ENCODE measurements around the gene CACNB4.

Gene CACNB4

GRCh38 chr2:151817929-151818328 lies 280.9 kb downstream of the CACNB4 start:
- no peak for DNase-seq (ENCODE audit: low read depth)
- TF ChIP-seq MAX (IDR thresholded peaks at IDR 0.05; ENCODE audit: low read depth, low read length) (no peak), POLR2A (IDR thresholded peaks at IDR 0.05; ENCODE audit: extremely low read depth, insufficient read length) (no peak), MYC (IDR thresholded peaks at IDR 0.05; ENCODE audit: low read depth, low read length) (no peak), CTCF (IDR thresholded peaks at IDR 0.05; ENCODE audit: low read depth, low read length) (no peak)
- no peak overlapping the region for H3K4me3 ChIP-seq (ENCODE audit: low read depth, low read length)

- no peak for DNase-seq (ENCODE audit: low read depth)
- no peak overlapping the region for H3K4me3 ChIP-seq (ENCODE audit: low read depth, low read length)
- no peak for TF ChIP-seq MYC (IDR thresholded peaks at IDR 0.05; ENCODE audit: low read depth, low read length)
- TF ChIP-seq MAX (IDR thresholded peaks at IDR 0.05; ENCODE audit: low read depth, low read length) = no peak
- TF ChIP-seq POLR2A (IDR thresholded peaks at IDR 0.05; ENCODE audit: extremely low read depth, insufficient read length) = no peak
- no peak for TF ChIP-seq CTCF (IDR thresholded peaks at IDR 0.05; ENCODE audit: low read depth, low read length)
Measured at GRCh38 chr2:151816843-151817242, 282.0 kb downstream of the CACNB4 start.

- no peak for DNase-seq (ENCODE audit: low read depth)
- no peak for TF ChIP-seq POLR2A (IDR thresholded peaks at IDR 0.05; ENCODE audit: extremely low read depth, insufficient read length)
- no peak for TF ChIP-seq MYC (IDR thresholded peaks at IDR 0.05; ENCODE audit: low read depth, low read length)
- no peak for TF ChIP-seq MAX (IDR thresholded peaks at IDR 0.05; ENCODE audit: low read depth, low read length)
- no peak for TF ChIP-seq CTCF (IDR thresholded peaks at IDR 0.05; ENCODE audit: low read depth, low read length)
- no peak overlapping the region for H3K4me3 ChIP-seq (ENCODE audit: low read depth, low read length)
Measured at GRCh38 chr2:151815821-151816489, 282.9 kb downstream of the CACNB4 start.

- TF ChIP-seq MAX (IDR thresholded peaks at IDR 0.05; ENCODE audit: low read depth, low read length) = no peak
- no peak for TF ChIP-seq MYC (IDR thresholded peaks at IDR 0.05; ENCODE audit: low read depth, low read length)
- no peak for TF ChIP-seq CTCF (IDR thresholded peaks at IDR 0.05; ENCODE audit: low read depth, low read length)
- no peak for TF ChIP-seq POLR2A (IDR thresholded peaks at IDR 0.05; ENCODE audit: extremely low read depth, insufficient read length)
Measured at GRCh38 chr2:151810489-151810888, 288.4 kb downstream of the CACNB4 start.

GRCh38 chr2:151809073-151809383 lies 289.8 kb downstream of the CACNB4 start:
- DNase-seq (ENCODE audit: low read depth) = no peak
- no peak overlapping the region for H3K4me3 ChIP-seq (ENCODE audit: low read depth, low read length)
- TF ChIP-seq POLR2A (IDR thresholded peaks at IDR 0.05; ENCODE audit: extremely low read depth, insufficient read length) (no peak), MAX (IDR thresholded peaks at IDR 0.05; ENCODE audit: low read depth, low read length) (no peak), MYC (IDR thresholded peaks at IDR 0.05; ENCODE audit: low read depth, low read length) (no peak), CTCF (IDR thresholded peaks at IDR 0.05; ENCODE audit: low read depth, low read length) (no peak)

More at GRCh38 chr2:151810489-151810888, 288.4 kb downstream of the CACNB4 start:
- DNase-seq (ENCODE audit: low read depth) = no peak
- no peak overlapping the region for H3K4me3 ChIP-seq (ENCODE audit: low read depth, low read length)

Data from NB4 (cell line).